DOHH2 (cell line): ENCODE data around the gene HIPK2.

Experiments used
- H3F3A ChIP-seq: fragments of 200-600 bp; sonication (generic), shearing (Covaris generic); 2 replicates; pipeline ENCODE4 v1.6.0; 2016; ENCODE audit warnings: antibody characterized with exemption, mild to moderate bottlenecking; ENCODE audit not compliant: control insufficient read depth, insufficient read depth
- H3K27ac ChIP-seq: fragments of 200-600 bp; sonication (generic); 2 replicates; pipeline ENCODE4 v1.5.1; 2014; ENCODE audit warnings: low read depth, mild to moderate bottlenecking, low read length, moderate library complexity
- H3K27me3 ChIP-seq: fragments of 200-600 bp; sonication (generic); 2 replicates; pipeline ENCODE4 v1.6.1; 2014; ENCODE audit warnings: mild to moderate bottlenecking, low read length, mixed read lengths; ENCODE audit not compliant: control insufficient read depth
- H3K36me3 ChIP-seq: fragments of 200-600 bp; sonication (generic); 2 replicates; pipeline ENCODE4 v1.6.1; 2014; ENCODE audit warnings: mild to moderate bottlenecking, low read length, moderate library complexity, mixed read lengths; ENCODE audit not compliant: control insufficient read depth
- H3K4me1 ChIP-seq: fragments of 200-600 bp; sonication (generic); 2 replicates; pipeline ENCODE4 v1.6.1; 2014; ENCODE audit warnings: mild to moderate bottlenecking, low read length, mixed read lengths; ENCODE audit not compliant: control insufficient read depth
- H3K4me2 ChIP-seq: fragments of 200-600 bp; sonication (generic); 2 replicates; pipeline ENCODE4 v1.6.0; 2014; ENCODE audit warnings: mild to moderate bottlenecking, low read length, moderate library complexity
- H3K4me3 ChIP-seq: fragments of 200-600 bp; sonication (generic); 2 replicates; pipeline ENCODE4 v1.5.1; 2014; ENCODE audit warnings: mild to moderate bottlenecking, low read length, mixed read lengths
- H3K79me2 ChIP-seq: fragments of 200-600 bp; sonication (generic); 2 replicates; pipeline ENCODE4 v1.6.1; 2014; ENCODE audit warnings: mild to moderate bottlenecking, low read length, mixed read lengths; ENCODE audit not compliant: control insufficient read depth
- H3K9me2 ChIP-seq: fragments of 200-600 bp; sonication (generic); replicated peaks from 2 replicates; pipeline ENCODE4 v1.6.1; 2014; ENCODE audit warnings: mild to moderate bottlenecking, low read length, mixed read lengths; ENCODE audit not compliant: control insufficient read depth
- H3K9me3 ChIP-seq: fragments of 200-600 bp; sonication (generic); 2 replicates; pipeline ENCODE4 v1.6.1; 2014; ENCODE audit warnings: antibody characterized with exemption, low read length, mixed read lengths; ENCODE audit not compliant: control insufficient read depth, insufficient read depth
- H4K20me1 ChIP-seq: fragments of 200-600 bp; sonication (generic); 2 replicates; pipeline ENCODE4 v1.6.0; 2014; ENCODE audit warnings: low read depth, mild to moderate bottlenecking, antibody characterized with exemption, low read length, moderate library complexity; ENCODE audit not compliant: control insufficient read depth, insufficient read depth
- CTCF ChIP-seq: fragments of 200-600 bp; sonication (generic); IDR thresholded peaks from one replicate; pipeline ENCODE4 v1.5.1; 2014; ENCODE audit warnings: antibody characterized with exemption, mild to moderate bottlenecking, low read depth, low read length; ENCODE audit not compliant: poor library complexity, severe bottlenecking
- EZH2phosphoT487 ChIP-seq: fragments of 200-600 bp; sonication (generic); IDR thresholded peaks from 2 replicates; pipeline ENCODE4 v1.6.1; 2017; ENCODE audit warnings: borderline replicate concordance, mild to moderate bottlenecking, antibody characterized with exemption, low read length, moderate library complexity, mixed read lengths

The HIPK2 gene

GRCh38 chr7:139567647-139568345 lies 210.0 kb downstream of the HIPK2 start:
- Histone ChIP-seq H3K36me3 (no peaks in the 10 kb centered on the region), H3K4me3 (no peak overlapping the region), H3F3A (no peaks in the 10 kb centered on the region), H3K4me2 (no peak overlapping the region), H3K9me2 (no peaks in the 10 kb centered on the region), H3K9me3 (no peaks in the 10 kb centered on the region), H3K27ac (no peak overlapping the region), H3K4me1 (no peaks in the 10 kb centered on the region), H3K27me3 (no peaks in the 10 kb centered on the region), H4K20me1 (no peaks in the 10 kb centered on the region), H3K79me2 (no peaks in the 10 kb centered on the region)
- TF ChIP-seq CTCF, result no peak

- Histone ChIP-seq H3K79me2 (no peaks in the 10 kb centered on the region), H3F3A (no peaks in the 10 kb centered on the region), H3K4me3 (no peak overlapping the region), H3K27me3 (no peaks in the 10 kb centered on the region), H3K4me1 (no peaks in the 10 kb centered on the region), H3K9me2 (no peaks in the 10 kb centered on the region), H3K9me3 (no peaks in the 10 kb centered on the region), H3K27ac (no peak overlapping the region), H4K20me1 (no peaks in the 10 kb centered on the region), H3K36me3 (no peaks in the 10 kb centered on the region), H3K4me2 (no peak overlapping the region)
- TF ChIP-seq CTCF (no peak), EZH2phosphoT487 (no peak)
Measured at GRCh38 chr7:139566736-139567646, 210.8 kb downstream of the HIPK2 start.

GRCh38 chr7:139566075-139566474 lies 211.7 kb downstream of the HIPK2 start:
- Histone ChIP-seq H3K9me3 (no peaks in the 10 kb centered on the region), H3K4me1 (no peaks in the 10 kb centered on the region), H3F3A (no peaks in the 10 kb centered on the region), H4K20me1 (no peaks in the 10 kb centered on the region), H3K4me2 (no peak overlapping the region), H3K27me3 (no peaks in the 10 kb centered on the region), H3K79me2 (no peaks in the 10 kb centered on the region), H3K27ac (no peak overlapping the region), H3K4me3 (no peak overlapping the region), H3K9me2 (no peaks in the 10 kb centered on the region), H3K36me3 (no peaks in the 10 kb centered on the region)
- no peak for TF ChIP-seq EZH2phosphoT487
- TF ChIP-seq CTCF, result no peak
